C4-2B (cell line): ENCODE measurements around the gene CIDEA.

Source experiments
- ZFX ChIP-seq: fragments of 450-650 bp; IDR thresholded peaks from 2 replicates; pipeline ENCODE4 v1.6.1; 2017
- TF ChIP-seq, protein P1 (sequence below): fragments of 450-650 bp; conservative IDR thresholded peaks from 2 replicates; pipeline ENCODE4 v1.5.1; 2017; ENCODE audit warnings: mild to moderate bottlenecking

DNA sequence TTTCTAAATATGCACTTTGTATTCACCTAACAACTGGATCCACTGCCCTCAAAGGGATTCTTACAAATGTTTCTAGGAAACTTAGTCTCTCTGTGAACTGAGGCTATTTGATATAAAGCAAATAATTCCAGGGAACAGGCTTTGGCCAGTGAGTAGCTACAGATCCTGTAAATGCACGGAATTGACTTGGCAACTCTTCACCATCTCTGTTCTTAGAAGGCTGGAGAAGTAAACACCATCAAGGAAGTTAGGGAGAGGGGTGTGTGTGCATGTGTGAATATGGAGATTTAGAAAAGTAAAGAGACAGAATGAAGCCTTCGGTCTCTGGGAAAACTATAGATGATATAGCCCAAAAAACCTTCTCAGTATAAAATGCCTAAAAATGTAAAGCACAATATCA is 10.7 kb downstream of the CIDEA start:
- TF ChIP-seq, protein P1, sequence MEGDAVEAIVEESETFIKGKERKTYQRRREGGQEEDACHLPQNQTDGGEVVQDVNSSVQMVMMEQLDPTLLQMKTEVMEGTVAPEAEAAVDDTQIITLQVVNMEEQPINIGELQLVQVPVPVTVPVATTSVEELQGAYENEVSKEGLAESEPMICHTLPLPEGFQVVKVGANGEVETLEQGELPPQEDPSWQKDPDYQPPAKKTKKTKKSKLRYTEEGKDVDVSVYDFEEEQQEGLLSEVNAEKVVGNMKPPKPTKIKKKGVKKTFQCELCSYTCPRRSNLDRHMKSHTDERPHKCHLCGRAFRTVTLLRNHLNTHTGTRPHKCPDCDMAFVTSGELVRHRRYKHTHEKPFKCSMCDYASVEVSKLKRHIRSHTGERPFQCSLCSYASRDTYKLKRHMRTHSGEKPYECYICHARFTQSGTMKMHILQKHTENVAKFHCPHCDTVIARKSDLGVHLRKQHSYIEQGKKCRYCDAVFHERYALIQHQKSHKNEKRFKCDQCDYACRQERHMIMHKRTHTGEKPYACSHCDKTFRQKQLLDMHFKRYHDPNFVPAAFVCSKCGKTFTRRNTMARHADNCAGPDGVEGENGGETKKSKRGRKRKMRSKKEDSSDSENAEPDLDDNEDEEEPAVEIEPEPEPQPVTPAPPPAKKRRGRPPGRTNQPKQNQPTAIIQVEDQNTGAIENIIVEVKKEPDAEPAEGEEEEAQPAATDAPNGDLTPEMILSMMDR, result no peak
- no peak for TF ChIP-seq ZFX
